GM12874 (cell line): Measurements from ENCODE around the gene MYO3B.

Experiments used
- TF ChIP-seq, protein P1 (sequence below): IDR thresholded peaks from 2 replicates; pipeline ENCODE4 v1.5.1; 2011; ENCODE audit warnings: low read depth, mild to moderate bottlenecking, control low read depth, low read length, moderate library complexity; ENCODE audit not compliant: insufficient read depth

The MYO3B gene

DNA sequence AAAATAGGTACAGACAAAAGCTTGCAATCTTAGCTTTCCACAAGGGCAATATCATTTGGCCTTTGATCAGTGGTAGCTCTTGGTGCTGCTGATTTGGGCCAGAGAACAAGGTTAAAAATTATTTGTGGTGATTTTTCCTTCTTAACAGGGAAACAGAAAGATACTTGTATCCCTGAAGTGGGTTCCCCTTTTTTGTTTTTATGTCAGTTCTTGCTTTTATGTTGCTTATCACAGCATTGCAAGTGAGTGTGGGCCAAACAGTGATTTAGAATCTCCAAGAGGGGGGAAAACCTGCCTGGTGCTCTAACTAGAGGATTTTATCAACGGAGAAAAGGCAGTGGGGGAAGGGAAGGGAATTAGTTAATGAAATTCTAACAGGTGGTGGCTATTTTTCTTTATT is 339.6 kb downstream of the MYO3B start:
- TF ChIP-seq, protein P1, sequence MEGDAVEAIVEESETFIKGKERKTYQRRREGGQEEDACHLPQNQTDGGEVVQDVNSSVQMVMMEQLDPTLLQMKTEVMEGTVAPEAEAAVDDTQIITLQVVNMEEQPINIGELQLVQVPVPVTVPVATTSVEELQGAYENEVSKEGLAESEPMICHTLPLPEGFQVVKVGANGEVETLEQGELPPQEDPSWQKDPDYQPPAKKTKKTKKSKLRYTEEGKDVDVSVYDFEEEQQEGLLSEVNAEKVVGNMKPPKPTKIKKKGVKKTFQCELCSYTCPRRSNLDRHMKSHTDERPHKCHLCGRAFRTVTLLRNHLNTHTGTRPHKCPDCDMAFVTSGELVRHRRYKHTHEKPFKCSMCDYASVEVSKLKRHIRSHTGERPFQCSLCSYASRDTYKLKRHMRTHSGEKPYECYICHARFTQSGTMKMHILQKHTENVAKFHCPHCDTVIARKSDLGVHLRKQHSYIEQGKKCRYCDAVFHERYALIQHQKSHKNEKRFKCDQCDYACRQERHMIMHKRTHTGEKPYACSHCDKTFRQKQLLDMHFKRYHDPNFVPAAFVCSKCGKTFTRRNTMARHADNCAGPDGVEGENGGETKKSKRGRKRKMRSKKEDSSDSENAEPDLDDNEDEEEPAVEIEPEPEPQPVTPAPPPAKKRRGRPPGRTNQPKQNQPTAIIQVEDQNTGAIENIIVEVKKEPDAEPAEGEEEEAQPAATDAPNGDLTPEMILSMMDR: no peak

DNA sequence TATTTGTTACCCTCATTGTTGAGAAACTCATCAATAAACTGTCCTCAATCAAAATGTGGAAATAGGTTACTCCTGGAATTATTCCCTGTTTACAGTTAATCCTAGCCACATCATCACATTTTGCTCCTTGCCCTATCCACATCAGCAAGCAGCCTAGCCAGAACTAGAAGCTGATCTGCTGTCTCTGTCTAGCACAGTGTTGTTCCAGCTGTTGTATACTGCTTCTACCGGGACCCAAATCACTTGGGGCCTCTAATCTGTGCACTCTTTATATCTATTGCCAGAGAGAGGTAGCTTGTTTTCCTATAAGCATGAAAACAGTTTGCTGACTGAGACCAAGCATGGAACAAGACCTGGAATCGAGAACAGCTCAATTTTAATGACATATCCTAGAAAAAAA is 341.0 kb downstream of the MYO3B start:
- TF ChIP-seq, protein P1: no peak

DNA sequence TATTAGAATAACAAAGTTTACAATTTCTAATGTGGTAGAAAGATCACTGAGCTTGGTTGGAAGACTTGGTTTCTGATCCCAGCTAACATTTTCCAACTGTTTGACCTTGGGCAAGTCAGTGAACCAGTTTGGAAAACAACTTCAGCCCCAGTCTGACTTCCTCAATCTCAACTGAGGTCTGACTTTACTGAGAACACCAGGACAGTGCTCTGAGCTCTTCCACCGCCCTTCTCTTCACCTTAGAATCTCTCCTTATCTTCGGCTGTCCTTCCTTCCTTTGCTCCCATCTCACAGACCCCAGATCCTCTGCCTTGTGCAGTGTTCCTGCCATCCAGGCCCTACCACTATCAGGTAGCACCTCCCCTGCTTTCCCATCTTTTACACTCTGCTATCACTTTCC is 343.4 kb downstream of the MYO3B start:
- TF ChIP-seq, protein P1: no peak

DNA sequence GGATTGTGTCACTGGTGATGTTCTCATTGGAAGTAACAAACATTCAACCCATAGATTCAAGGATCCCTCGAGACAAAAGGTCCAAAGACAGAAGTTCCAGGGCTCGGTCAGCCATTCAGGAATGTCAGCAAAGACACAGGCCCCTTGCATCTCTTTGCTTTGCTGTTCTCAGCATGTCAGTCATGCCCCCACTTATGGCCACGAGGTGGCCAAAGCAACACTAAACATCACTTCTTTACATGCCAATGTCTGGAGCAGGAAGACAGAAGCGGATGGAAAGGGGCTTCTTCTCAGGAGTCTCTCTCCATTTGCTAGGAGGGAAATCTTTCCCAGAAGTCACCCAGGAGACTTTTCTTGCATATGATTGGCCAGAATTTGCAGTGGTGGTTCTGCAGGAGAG is 345.6 kb downstream of the MYO3B start:
- TF ChIP-seq, protein P1: no peak

DNA sequence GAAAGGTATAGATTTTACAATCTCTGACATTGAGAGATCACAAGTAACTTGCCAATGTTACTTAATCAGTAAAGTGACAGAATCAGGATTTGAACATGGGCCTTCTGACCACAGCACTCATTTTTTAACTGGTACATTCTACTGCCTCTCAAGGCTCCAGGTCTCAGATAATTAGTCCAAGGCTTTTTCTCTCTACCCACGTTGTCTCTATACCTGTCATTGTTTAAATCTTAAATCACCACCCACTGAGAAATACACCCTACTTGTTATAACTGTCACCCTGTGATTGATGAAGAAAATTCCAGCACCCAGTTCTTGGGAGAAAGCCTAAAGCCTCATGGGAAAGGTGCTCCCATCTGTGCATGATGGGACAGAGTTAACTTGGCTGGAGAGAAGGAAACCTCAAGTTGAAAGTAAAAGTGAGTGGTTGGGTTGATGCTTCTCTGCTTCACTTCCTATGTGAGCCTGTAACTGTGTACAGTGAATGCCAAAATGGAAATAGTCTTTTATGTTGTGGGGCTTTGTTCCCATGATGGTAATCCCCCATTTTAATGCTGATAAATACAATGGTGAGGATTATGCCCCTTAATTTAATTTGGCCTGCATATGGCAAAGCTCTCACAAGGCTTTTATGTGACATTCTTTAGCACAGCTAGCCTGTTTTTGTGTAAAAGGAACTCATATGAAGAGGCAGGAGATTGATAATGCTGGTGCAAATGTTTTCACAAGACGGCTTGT is 347.1 kb downstream of the MYO3B start:
- TF ChIP-seq, protein P1: no peak

DNA sequence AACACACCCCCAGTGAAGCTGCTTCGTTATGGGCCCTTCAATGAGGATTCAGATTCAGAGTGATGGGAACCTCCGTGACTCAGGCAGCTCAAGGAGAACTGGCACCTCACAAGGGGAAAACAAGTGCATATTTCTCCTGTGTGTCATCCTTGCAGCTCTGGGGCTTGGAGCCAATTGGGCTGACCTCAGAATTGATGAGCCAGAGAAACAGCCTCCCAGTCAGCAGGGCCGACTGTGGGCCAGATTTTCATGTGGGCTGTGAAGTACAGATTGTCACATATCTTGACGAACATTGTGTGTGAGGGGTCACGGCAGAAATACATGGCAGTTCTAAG is 347.6 kb downstream of the MYO3B start:
- TF ChIP-seq, protein P1: no peak

DNA sequence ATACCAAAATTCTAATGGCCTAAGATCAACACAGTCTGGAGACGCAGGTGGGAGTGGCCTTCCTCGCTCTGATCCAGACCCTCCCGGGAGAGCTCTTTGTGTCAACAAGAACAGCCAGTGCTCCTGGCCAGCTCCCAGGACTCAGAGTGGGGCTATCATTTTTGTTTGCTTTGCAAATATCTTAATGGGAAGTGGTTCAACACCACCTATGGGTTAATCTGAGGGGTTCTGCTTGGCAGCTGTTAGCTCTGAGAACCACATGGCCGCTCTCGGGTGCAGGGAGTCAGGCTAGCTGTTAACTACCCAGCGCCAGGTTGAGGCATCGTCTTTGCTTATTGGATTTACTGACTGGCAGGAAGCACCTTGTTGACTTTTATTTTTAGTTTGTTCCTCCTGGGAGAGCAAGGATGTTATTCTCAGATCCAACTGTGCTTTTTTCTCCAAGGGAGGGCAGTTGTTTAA is 352.4 kb downstream of the MYO3B start:
- TF ChIP-seq, protein P1: no peak
